ENCODE measurements around the gene THOC5.

Gene THOC5

DNA sequence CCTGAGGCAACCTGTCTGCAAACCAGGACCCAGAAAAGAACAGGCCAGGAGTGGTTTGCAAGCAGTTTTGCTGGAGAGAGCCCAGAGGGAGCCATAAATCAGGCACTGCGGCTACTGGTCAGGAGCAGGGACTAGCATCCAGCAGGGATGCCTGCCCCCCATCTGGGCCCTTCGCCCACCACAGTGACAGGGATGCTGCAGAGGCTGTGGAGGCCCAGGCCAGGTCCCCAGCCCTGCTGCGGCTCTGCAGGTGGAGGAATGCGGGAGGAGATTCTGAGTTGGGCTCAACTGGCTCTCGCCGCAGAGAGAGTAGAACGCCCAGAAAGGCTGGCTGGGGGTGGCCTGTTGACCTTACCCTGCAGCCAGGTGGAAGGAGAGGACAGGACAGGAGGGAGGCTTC is 89.9 kb downstream of the THOC5 start:
- no peak for FAIRE-seq

GRCh38 chr22:29461263-29461662 is 92.3 kb downstream of the THOC5 start:
- FAIRE-seq (no peak), DNase-seq (ENCODE audit: insufficient read length, low spot score) (no peak)
- no peak for TF ChIP-seq POLR2A (IDR thresholded peaks at IDR 0.05; ENCODE audit: low read depth, low read length)

More for the DNA sequence above, 89.9 kb downstream of the THOC5 start:
- TF ChIP-seq POLR2A (IDR thresholded peaks at IDR 0.05; ENCODE audit: low read depth, low read length): no peak
- no peak for DNase-seq (ENCODE audit: insufficient read length, low spot score)

DNA sequence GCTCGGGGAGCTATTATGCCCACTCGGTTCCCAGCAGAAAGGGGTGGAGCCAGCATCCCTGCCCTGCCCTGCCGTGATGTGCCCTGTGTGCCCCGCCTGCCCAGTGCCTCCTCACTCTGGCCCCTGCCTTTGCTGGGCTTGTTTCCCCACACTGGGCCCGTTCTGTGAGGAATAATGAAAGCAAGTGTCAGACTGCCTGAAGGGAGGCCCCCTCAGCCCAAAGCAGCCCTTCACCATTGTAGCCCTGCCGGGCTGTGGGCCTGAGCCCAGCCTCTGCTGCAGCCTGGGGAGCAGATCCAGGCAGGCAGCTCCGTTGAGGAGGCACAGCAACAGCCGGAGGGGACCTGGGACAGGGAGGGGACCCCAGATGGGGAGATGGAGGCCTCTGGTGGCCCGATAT is 93.8 kb downstream of the THOC5 start:
- FAIRE-seq (no peak), DNase-seq (ENCODE audit: insufficient read length, low spot score) (no peak)
- no peak for TF ChIP-seq POLR2A (IDR thresholded peaks at IDR 0.05; ENCODE audit: low read depth, low read length)

DNA sequence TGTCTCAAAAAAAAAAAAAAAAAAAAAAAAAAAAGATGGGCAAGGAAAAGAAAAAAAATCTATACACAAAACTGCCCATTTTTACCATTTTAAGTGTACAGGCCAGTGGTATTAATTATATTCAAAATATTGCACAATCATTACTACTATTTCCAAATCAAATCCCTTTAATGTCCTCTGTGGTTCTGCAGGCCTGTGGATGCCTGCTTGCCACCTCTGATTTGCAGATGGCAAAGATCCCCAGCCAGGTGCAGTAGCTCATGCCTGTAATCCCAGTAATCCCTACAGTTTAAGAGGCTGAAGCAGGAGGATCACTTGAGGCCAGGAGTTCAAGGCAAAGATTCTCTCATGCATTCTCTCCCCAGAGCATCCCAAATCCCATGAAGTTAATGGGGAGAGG is 95.0 kb downstream of the THOC5 start:
- no peak for TF ChIP-seq POLR2A (IDR thresholded peaks at IDR 0.05; ENCODE audit: low read depth, low read length)
- DNase-seq (ENCODE audit: insufficient read length, low spot score) (no peak), FAIRE-seq (no peak)

DNA sequence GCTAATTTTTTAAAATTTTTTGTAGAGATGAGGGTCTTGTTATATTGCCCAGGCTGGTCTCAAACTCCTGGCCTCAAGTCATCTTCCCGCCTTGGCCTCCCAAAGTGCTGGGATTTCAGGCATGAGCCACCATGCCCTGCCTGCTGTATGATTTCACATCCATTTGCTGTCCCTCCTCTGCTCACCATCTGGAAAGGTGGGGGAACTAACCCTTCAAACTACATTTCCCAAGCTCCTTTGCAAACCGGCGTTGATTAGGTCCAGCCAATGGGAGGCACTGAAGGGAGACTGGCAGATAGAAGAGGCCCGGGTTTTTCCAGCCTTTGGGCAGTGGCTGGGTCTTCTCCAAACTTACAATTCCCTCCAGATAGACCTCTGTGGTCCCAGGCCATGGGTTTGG is 95.8 kb downstream of the THOC5 start:
- FAIRE-seq (peak; percentile 78), DNase-seq (ENCODE audit: insufficient read length, low spot score) (peak; percentile 71)
- no peak for TF ChIP-seq POLR2A (IDR thresholded peaks at IDR 0.05; ENCODE audit: low read depth, low read length)

DNA sequence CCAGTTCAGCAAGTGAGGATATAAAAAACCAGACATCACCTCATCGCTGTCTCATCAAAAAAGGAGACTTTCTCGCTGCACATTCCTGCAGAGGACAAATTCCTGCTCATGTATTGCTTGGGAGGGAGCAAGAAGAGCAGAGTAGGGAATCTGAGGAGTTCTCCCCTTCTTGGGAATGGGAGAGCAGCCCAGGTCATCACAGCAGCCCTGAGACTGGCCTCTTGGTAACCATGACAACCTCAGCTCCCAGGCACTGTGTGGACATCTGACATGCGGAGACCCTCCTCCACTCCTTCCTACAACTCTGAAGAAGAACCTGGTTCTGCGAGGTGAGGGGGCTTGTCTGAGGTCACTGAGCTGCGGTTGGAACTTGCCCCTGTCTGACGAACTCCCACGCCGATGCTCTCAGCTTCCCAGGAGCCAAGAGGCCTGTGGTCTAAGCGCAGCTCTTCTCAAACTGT is 97.3 kb downstream of the THOC5 start:
- FAIRE-seq (no peak), DNase-seq (ENCODE audit: insufficient read length, low spot score) (no peak)
- no peak for TF ChIP-seq POLR2A (IDR thresholded peaks at IDR 0.05; ENCODE audit: low read depth, low read length)

Measured in H54 (cell line).